Sciatic nerve (tissue), 2 donors: Measurements from ENCODE around the gene ANTXR2. TPM values are rescaled to one million over a fixed set of nuclear protein-coding genes. Genes with fewer than 3 reads are reported as not detected.
"Not testable (repeated sequence)": the region's sequence is repeated elsewhere in the genome, so short reads cannot be mapped to it uniquely, and the experiment has no call there.

ENCODE experiments used
- ATAC-seq: fragments of 200-7000 bp; cut with Tn5 transposase; one replicate; pipeline ENCODE4 v1.9.1; 2020; ENCODE audit warnings: mild to moderate bottlenecking, moderate library complexity
- DNase-seq: peaks from one replicate; pipeline ENCODE4 v3.0.0-alpha.2; 2020; ENCODE audit warnings: low spot score
- intact Hi-C: fragments of 100-400 bp; cut with DNase I; formaldehyde crosslinking; loops from one replicate; pipeline ENCODE4 v1.14.2; 2022
- total RNA-seq: library from RNA; stranded (reverse); fragmentation: NEBNext Ultra II Directional; extraction: Animal tissue kit (Norgen Biotek cat#: 25700); gene quantifications from one replicate; pipeline ENCODE4 v1.2.1, GENCODE V29; 2021
- donor health status: DM: no; HTN: no; CAD: no.
- donor health status: DM: no; HTN: no; CAD: no.

The ANTXR2 gene
- total RNA-seq, 1 donor from 2014 or later, result 94.4 TPM

DNA sequence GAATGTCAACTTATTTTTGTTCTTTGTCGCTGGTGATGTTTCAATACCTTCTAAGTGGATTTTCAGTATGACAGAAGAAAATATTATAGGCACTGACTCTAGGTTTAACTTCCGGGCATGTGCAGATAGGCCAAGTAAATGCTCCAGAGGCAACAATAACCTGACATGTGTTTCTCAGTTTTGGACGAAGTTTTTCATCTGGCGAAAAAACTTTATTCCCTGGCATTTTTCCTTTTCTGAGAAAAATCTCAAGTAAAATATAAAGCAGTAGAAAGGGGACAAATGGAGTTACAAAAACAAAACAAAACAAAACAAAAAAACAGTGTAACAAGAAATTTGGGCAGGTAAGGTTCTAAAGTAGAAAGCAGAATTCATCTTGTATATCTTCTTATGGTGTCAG, 173.5 kb downstream of the ANTXR2 start:
- intact Hi-C loops, result no loop called here
- DNase-seq (no peak), ATAC-seq (no peak)

GRCh38 chr4:79898055-79898454, 175.0 kb downstream of the ANTXR2 start:
- DNase-seq (no peak), ATAC-seq (peak; percentile 44)
- intact Hi-C loops, result no loop called here

DNA sequence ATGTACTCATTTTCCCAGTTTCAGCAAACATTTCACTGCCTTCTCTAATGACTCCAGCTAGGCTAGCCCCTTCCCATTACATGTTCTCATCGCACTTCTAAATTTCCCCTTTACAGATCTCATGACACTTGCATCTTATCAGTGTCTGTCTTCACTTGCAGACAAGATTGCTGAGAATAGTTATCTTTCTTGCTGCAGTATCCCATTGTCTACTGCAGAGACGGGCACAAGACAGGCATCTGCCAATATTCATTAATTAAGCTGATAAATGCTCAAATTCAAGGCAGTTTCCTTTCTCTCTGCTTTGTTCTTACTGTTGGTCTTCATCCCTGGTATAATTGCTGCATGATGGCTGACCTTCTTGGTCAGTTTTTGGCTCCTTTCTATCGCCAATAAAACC, 175.9 kb downstream of the ANTXR2 start:
- intact Hi-C loops, result no loop called here
- ATAC-seq, result no peak
- no peak for DNase-seq

GRCh38 chr4:79893456-79893855, 179.6 kb downstream of the ANTXR2 start:
- DNase-seq (no peak), ATAC-seq (no peak)

GRCh38 chr4:79889026-79889425, 184.0 kb downstream of the ANTXR2 start:
- DNase-seq, intact Hi-C loops, ATAC-seq: not testable (repeated sequence)

More at GRCh38 chr4:79893456-79893855, 179.6 kb downstream of the ANTXR2 start:
- intact Hi-C loops, result no loop called here

- ATAC-seq (peak; percentile 69), DNase-seq (no peak)
- intact Hi-C loops, result no loop called here
Observed at GRCh38 chr4:79886557-79886956, 186.5 kb downstream of the ANTXR2 start.

DNA sequence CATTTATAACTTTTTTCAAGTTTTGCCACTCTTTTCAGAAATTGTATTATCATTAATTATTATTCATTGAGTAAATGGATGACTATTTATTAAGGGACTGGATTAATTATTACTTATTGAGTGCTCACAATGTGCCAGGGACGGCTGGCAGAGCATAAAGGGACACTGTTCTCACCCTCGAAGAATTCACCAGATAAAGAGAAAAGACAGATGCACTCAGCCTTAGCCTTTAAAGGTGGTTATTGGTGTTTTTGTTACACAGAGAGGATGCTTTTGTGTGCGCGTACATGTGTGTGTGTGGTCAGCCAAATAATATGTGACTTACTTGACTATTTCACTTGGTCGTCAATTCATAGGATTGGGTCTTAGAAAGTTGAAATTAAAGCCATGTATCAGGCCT, 187.0 kb downstream of the ANTXR2 start:
- ATAC-seq (no peak), DNase-seq (no peak)
- intact Hi-C loops, result no loop called here

DNA sequence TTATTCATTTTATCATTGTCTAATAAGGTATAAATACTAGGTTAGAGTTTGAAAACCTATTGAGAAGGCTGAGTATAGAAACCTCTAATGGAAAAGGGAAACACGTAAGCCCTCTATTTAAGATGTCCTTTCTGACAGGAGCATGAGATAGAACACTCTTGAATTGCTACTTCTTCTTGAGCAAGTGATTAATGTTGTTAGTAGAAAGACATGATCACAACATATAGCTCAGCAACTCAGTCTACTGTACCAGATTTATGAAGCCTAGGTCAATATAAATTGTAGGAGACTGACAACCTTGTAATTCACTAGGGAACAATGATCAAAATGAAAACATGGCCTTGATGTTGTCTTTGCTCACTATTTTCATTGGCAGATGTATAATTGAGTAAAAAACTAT, 189.7 kb downstream of the ANTXR2 start:
- DNase-seq (no peak), ATAC-seq (no peak)
- intact Hi-C loops, result no loop called here

- DNase-seq (no peak), ATAC-seq (no peak)
- intact Hi-C loops, result no loop called here
Observed at GRCh38 chr4:79882806-79883205, 190.2 kb downstream of the ANTXR2 start.

- no peak for ATAC-seq
- no peak for DNase-seq
- intact Hi-C loops, result no loop called here
Observed at GRCh38 chr4:79881407-79881806, 191.6 kb downstream of the ANTXR2 start.

DNA sequence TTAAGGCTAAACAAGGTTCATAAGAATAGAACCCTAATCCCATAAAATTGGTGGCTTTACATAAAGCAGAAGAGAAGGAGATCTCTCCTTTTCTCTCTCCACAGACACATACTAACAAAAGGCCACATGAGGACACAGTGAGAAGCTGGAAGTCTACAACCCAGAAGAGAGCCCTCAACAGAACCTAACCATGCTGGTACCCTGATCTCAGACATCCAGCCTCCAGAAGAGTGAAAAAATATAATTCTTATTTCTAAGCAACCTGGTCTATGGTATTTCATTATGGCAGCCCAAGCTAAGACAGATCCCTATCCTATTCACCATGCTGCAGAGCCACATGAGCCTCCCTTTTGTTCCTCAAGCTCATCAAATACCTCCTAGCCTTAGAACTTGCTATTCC, 195.5 kb downstream of the ANTXR2 start:
- ATAC-seq, result no peak
- intact Hi-C loops, result no loop called here
- DNase-seq, result no peak

DNA sequence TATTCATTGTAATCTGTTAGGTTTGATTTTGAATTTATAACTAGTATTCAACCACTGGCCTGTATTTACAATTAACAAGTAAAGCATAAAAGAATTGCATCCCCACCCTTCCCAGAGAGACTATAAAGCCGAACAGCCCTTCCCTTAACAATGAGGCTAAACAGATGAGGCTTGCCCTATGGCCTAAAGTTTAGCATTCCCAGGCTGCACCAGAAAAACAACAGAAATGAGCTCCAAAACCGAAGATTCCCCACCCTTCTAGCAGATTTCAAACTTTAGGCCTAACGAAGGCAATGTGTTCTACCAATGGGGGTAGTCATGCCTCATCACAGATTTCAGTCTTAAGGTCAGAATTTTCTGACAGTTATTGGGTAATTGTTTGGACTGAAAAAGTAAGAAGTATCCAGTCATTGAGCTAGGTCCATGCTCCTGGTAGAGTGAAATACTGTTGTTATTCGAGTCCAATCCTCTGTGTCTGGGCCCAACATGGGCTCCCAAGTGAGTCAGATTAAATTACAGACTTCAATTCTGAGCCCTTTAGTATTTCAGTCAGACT, 197.6 kb downstream of the ANTXR2 start:
- ATAC-seq, result peak; percentile 94
- no peak for DNase-seq
- intact Hi-C loops, result no loop called here

- intact Hi-C loops, result no loop called here
- no peak for DNase-seq
- ATAC-seq, result no peak
Observed at GRCh38 chr4:79874197-79874596, 198.8 kb downstream of the ANTXR2 start.

DNA sequence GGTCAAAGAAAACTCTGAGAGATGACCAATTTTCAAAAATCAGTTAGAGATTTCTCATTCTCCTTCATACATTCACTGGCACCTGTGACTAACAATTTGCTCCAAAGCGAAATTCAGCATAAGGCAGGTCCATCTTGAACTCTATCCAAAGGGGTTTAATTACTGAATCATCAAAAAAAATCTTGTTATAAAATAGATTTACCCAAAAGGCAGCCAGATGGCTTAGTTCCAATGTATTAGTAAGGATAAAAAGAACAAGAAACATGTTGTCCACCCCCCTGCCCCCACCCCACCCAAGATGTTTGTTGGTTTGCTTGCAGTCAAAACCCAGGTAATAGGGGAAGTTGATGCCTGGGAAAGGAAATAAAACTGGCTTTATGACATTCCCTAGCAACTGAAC, 200.3 kb downstream of the ANTXR2 start:
- ATAC-seq (no peak), DNase-seq (no peak)
- intact Hi-C loops, result no loop called here

DNA sequence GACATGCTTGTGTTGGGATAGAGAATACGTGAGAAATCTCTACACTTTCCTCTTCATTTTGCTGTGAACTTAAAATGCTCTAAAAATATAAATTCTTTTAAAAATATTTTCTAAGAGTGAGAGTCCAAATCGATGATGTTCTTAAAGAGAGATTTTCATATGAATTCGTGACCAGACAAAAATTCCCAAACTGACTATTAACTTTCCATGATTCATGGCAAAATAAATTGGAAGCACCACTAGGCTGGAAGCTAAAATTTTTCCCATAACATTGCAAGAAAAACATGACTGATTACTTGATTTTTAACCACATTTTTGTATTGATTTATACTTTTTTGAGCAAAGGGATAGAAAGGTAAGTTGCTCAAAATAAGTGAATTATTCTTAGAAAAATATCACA, 201.1 kb downstream of the ANTXR2 start:
- intact Hi-C loops, result no loop called here
- ATAC-seq (no peak), DNase-seq (no peak)

DNA sequence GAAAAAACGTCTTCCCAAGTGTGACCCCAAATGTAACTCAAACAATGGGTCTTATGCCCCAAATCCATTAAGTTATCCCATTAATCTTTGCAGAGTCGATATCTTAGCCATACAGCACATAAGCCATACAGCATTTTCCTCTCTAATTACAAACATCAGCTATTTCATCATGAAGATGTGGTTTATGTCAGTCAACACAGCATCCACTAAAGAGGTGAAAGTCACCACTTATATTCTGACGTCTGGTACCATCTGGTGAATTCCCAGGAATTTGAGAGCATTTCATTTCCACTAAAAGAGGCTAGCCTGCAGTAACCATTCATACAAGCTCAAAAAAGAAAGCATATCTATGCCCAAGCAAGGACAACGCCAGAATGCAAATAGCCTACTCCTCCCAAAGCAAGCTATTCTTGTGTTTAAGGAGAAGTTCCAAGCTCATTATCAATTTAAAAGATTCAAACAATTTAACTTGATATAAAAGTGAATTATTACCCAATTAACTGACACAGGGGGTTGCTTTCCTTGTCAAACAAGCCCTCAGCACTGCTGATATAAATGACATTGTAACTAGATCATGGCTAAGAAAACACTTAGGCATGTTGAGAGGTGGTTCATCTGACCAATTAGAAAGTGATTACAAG, 203.3 kb downstream of the ANTXR2 start:
- intact Hi-C loops, result no loop called here
- ATAC-seq, result no peak
- DNase-seq, result no peak

- no peak for ATAC-seq
- no peak for DNase-seq
- intact Hi-C loops, result no loop called here
Observed at GRCh38 chr4:79865201-79865597, 207.8 kb downstream of the ANTXR2 start.

GRCh38 chr4:79864500-79865200, 208.4 kb downstream of the ANTXR2 start:
- intact Hi-C loops, result no loop called here
- no peak for DNase-seq
- no peak for ATAC-seq

- intact Hi-C loops, result no loop called here
- ATAC-seq (no peak), DNase-seq (no peak)
Observed at GRCh38 chr4:79863333-79863732, 209.7 kb downstream of the ANTXR2 start.

- ATAC-seq (no peak), DNase-seq (no peak)
- intact Hi-C loops, result no loop called here
Observed at GRCh38 chr4:79862821-79863220, 210.2 kb downstream of the ANTXR2 start.

- DNase-seq, result no peak
- ATAC-seq, result no peak
- intact Hi-C loops, result no loop called here
Observed at GRCh38 chr4:79857811-79858210, 215.2 kb downstream of the ANTXR2 start.
